A549 (cell line): ENCODE results near the gene MAL. TPM values are rescaled to one million over a fixed set of nuclear protein-coding genes. Genes with fewer than 3 reads are reported as not detected.

ENCODE experiments used
- ATAC-seq, 2 experiments: fragments of 200-7000 bp in 1 of 2; fragments of >200 bp in 1 of 2; cut with Nextera tagmentation in 1 of 2; cut with Tn5 transposase in 1 of 2; 3 replicates each; pipeline versions ENCODE4 v1.8.0 to v1.9.1; 2018 to 2020; ENCODE audit warnings: mild to moderate bottlenecking in 1 of 2, moderate library complexity in 1 of 2
- CTCF ChIA-PET: fragments of 300-600 bp; sonication (Branson Sonifier 250); formaldehyde crosslinking; extraction: SDS; loops from one replicate; lab custom pipeline; 2021; ENCODE audit warnings: antibody characterized with exemption, inconsistent platforms; lab: Yijun Ruan, JAX
- POLR2A ChIA-PET: fragments of 350-600 bp; formaldehyde crosslinking; extraction: SDS; loops from one replicate; lab custom pipeline; 2021; ENCODE audit warnings: antibody characterized with exemption, inconsistent platforms; lab: Yijun Ruan, JAX
- DNase-seq, 2 experiments: peaks; one replicate each; pipeline versions ENCODE4 v3.0.0 to v3.0.0-alpha.2; 2011 to 2016; ENCODE audit warnings: low read depth in 1 of 2, low spot score in 1 of 2
- FAIRE-seq: peaks from 2 replicates; lab custom pipeline; 2011; peaks lifted over from hg19 to GRCh38; lab: Jason Lieb, UNC
- H3K27ac ChIP-seq, 2 experiments: fragments of >200 bp; sonication (Bioruptor Twin); formaldehyde crosslinking; 3 replicates each; pipeline ENCODE4 v1.5.1; 2016 to 2017
- H3K4me1 ChIP-seq: fragments of >200 bp; sonication (Bioruptor Twin); formaldehyde crosslinking; 3 replicates; pipeline ENCODE4 v1.6.1; 2016
- H3K4me2 ChIP-seq: fragments of >200 bp; sonication (Bioruptor Twin); formaldehyde crosslinking; 3 replicates; pipeline ENCODE4 v1.6.1; 2016
- H3K4me3 ChIP-seq: fragments of >200 bp; sonication (Bioruptor Twin); formaldehyde crosslinking; 3 replicates; pipeline ENCODE4 v1.5.1; 2016
- H3K9me3 ChIP-seq: fragments of >200 bp; sonication (Bioruptor Twin); formaldehyde crosslinking; 3 replicates; pipeline ENCODE4 v1.6.1; 2016
- BHLHE40 ChIP-seq: IDR thresholded peaks from 2 replicates; pipeline ENCODE4 v1.6.1; 2012; ENCODE audit warnings: low read depth, low read length, inconsistent platforms
- CBX2 ChIP-seq: fragments of 200-600 bp; sonication (generic); IDR thresholded peaks from 2 replicates; pipeline ENCODE4 v1.6.1; 2016; ENCODE audit warnings: low read depth, mild to moderate bottlenecking, borderline replicate concordance
- CBX8 ChIP-seq: fragments of 200-600 bp; sonication (generic); IDR thresholded peaks from 2 replicates; pipeline ENCODE4 v1.6.1; 2016
- CHD2 ChIP-seq: fragments of 150-350 bp; IDR thresholded peaks from 2 replicates; pipeline ENCODE4 v1.6.1; 2014; ENCODE audit warnings: low read length; ENCODE audit not compliant: partially characterized antibody
- CHD4 ChIP-seq: fragments of 200-600 bp; sonication (generic); IDR thresholded peaks from 2 replicates; pipeline ENCODE4 v1.6.1; 2016; ENCODE audit warnings: antibody characterized with exemption, mild to moderate bottlenecking, borderline replicate concordance
- CTCF ChIP-seq: fragments of >200 bp; sonication (Bioruptor Twin); formaldehyde crosslinking; IDR thresholded peaks from 3 replicates; pipeline ENCODE4 v1.5.1; 2016
- EHF ChIP-seq: fragments of 250-450 bp; sonication (Bioruptor Pico); IDR thresholded peaks from 2 replicates; pipeline ENCODE4 v1.5.0; 2020; ENCODE audit warnings: mild to moderate bottlenecking
- EHMT2 ChIP-seq: fragments of 200-600 bp; sonication (generic); IDR thresholded peaks from 2 replicates; pipeline ENCODE4 v1.6.1; 2016; ENCODE audit warnings: antibody characterized with exemption, low read depth, mild to moderate bottlenecking, moderate library complexity
- EP300 ChIP-seq, 2 experiments: fragments of >200 bp; sonication (Bioruptor Twin); formaldehyde crosslinking; IDR thresholded peaks; 2 replicates in 1 of 2; 3 replicates in 1 of 2; pipeline ENCODE4 v1.6.1; 2016 to 2017
- FOSL2 ChIP-seq, 2 experiments: fragments of 450-650 bp in 1 of 2; fragments of >200 bp in 1 of 2; sonication (Bioruptor Twin) in 1 of 2; formaldehyde crosslinking; IDR thresholded peaks; 2 replicates each; pipeline versions ENCODE4 v1.5.0 to v1.6.1; 2016 to 2020; ENCODE audit warnings: mild to moderate bottlenecking in 1 of 2, moderate library complexity in 1 of 2
- HOXA7 ChIP-seq: fragments of 250-450 bp; sonication (Bioruptor Pico); IDR thresholded peaks from 2 replicates; pipeline ENCODE4 v1.5.0; 2020; ENCODE audit warnings: mild to moderate bottlenecking, moderate library complexity
- HOXB13 ChIP-seq: fragments of 250-450 bp; sonication (Bioruptor Pico); IDR thresholded peaks from 2 replicates; pipeline ENCODE4 v1.5.0; 2020; ENCODE audit warnings: low read depth, mild to moderate bottlenecking, moderate library complexity
- HOXB5 ChIP-seq: fragments of 250-450 bp; sonication (Bioruptor Pico); IDR thresholded peaks from 2 replicates; pipeline ENCODE4 v1.5.0; 2020; ENCODE audit warnings: mild to moderate bottlenecking, moderate library complexity
- MAFK ChIP-seq: fragments of 450-650 bp; IDR thresholded peaks from 2 replicates; pipeline ENCODE4 v1.6.1; 2014; ENCODE audit not compliant: partially characterized antibody
- MYC ChIP-seq: IDR thresholded peaks from 2 replicates; pipeline ENCODE4 v1.6.1; 2012; ENCODE audit warnings: mild to moderate bottlenecking, inconsistent platforms, low read length, improper control_type of control experiment, borderline replicate concordance
- NFE2L2 ChIP-seq: fragments of 150-350 bp; conservative IDR thresholded peaks from 2 replicates; pipeline ENCODE4 v1.6.1; 2014; ENCODE audit warnings: low read length
- NR3C1 ChIP-seq: fragments of >200 bp; sonication (Bioruptor Twin); formaldehyde crosslinking; IDR thresholded peaks from 3 replicates; pipeline ENCODE4 v1.6.1; 2017
- PBX3 ChIP-seq: IDR thresholded peaks from 2 replicates; pipeline ENCODE4 v1.6.1; 2012
- POLR2AphosphoS2 ChIP-seq: conservative IDR thresholded peaks from 2 replicates; pipeline ENCODE4 v1.6.1; 2012; ENCODE audit warnings: low read length, improper control_type of control experiment, inconsistent platforms
- RFX5 ChIP-seq: fragments of 450-650 bp; IDR thresholded peaks from 2 replicates; pipeline ENCODE4 v1.7.1; 2014; ENCODE audit warnings: antibody characterized with exemption, mild to moderate bottlenecking, moderate library complexity
- RNF2 ChIP-seq: fragments of 200-600 bp; sonication (generic); IDR thresholded peaks from 2 replicates; pipeline ENCODE4 v1.6.1; 2016; ENCODE audit warnings: low read depth, mild to moderate bottlenecking, antibody characterized with exemption, moderate library complexity, borderline replicate concordance
- SMC3 ChIP-seq: fragments of >200 bp; sonication (Bioruptor Twin); formaldehyde crosslinking; IDR thresholded peaks from 3 replicates; pipeline ENCODE4 v1.6.1; 2018; ENCODE audit warnings: inconsistent platforms
- WGBS: methylation state at CpG from one replicate; pipeline ENCODE4 v1.1.6; 2017; ENCODE audit errors: missing lambda C conversion rate; 5-methylcytosine and 5-hydroxymethylcytosine counted together
- polyA plus RNA-seq, 4 experiments: library from polyadenylated mRNA; depleted of rRNA in 3 of 4; stranded (reverse); fragments of >200 nt; fragmentation: RNase III in 1 of 4; extraction: RNeasy Plus Mini Kit Qiagen cat#74134 plus additional on column Dnase treatment in 1 of 4; gene quantifications; 2 replicates in 3 of 4; 3 replicates in 1 of 4; pipeline ENCODE4 v1.2.3, GENCODE V29; 2011 to 2017
- TF ChIP-seq, protein P1 (sequence below): fragments of >200 bp; sonication (Bioruptor Twin); formaldehyde crosslinking; IDR thresholded peaks from 3 replicates; pipeline ENCODE4 v1.6.1; 2016
- TF ChIP-seq, protein P2 (sequence below): fragments of 450-650 bp; IDR thresholded peaks from 2 replicates; pipeline ENCODE4 v1.6.1; 2014; ENCODE audit warnings: antibody characterized with exemption
- TF ChIP-seq, protein P3 (sequence below): fragments of >200 bp; sonication (Bioruptor Twin); formaldehyde crosslinking; IDR thresholded peaks from 2 replicates; pipeline ENCODE4 v1.6.1; 2016

The MAL gene
- polyA plus RNA-seq, 2 of the 4 experiments (the other 2 are of a cell fraction): not detected

DNA sequence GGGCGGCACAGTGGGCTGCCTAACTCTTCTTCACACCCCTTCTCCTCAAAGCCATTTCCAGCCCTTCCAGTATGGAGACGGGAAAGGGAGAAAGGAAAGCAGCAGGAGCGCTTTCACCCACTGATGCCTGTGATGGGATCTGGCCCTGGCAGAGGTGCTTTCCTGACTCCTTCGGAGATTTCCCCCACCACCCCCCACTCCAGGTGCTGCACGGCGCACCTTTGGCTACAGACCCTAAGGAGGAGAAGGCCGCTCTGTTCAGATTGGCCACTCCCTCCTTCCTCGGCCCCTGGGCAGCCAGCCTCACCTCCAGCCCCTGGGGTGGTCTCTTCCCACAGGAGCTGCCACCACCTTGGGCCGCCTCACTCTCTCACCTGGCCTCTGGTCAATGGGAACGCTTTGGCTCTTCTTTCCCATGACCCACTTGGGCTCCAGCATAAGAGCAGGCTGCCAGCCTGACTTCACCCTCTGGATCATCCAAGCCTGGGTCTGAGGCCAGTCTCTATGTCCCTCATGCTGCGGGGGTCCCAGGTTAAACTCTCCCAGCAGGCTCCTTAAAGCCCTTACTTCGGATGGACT lies 18.4 kb upstream of the MAL start:
- no peaks in the 10 kb centered on the region for H3K9me3 ChIP-seq
- FAIRE-seq: no peak
- TF ChIP-seq EHMT2: no peak
- TF ChIP-seq FOSL2 (IDR thresholded peaks at IDR 0.05): no peak
- no peak for TF ChIP-seq FOSL2 (CRISPR knock-in tag; IDR thresholded peaks at IDR 0.05)
- no peak for TF ChIP-seq CTCF
- TF ChIP-seq CHD2: no peak
- TF ChIP-seq EP300 (IDR thresholded peaks at IDR 0.05): no peak
- no peak for TF ChIP-seq CHD4
- TF ChIP-seq CBX2: no peak
- no peak for TF ChIP-seq POLR2AphosphoS2
- no peak for TF ChIP-seq PBX3
- TF ChIP-seq NR3C1: no peak
- no peaks in the 10 kb centered on the region for H3K4me1 ChIP-seq
- no peak overlapping the region for H3K4me3 ChIP-seq
- no peak for DNase-seq
- ChIA-PET CTCF (interaction anchor here (1.0 to 1.8 kb wide), 3 partner anchors 10 to 19 kb away, joined by 3 to 5 read pairs (median 4); no protein-coding TSS in a partner anchor), POLR2A (no interaction called here)
- WGBS: 64% methylated on average over 12 of the region's 12 CpGs
- H3K4me2 ChIP-seq: no peak overlapping the region
- no peak overlapping the region for H3K27ac ChIP-seq
- no peak for ATAC-seq

DNA sequence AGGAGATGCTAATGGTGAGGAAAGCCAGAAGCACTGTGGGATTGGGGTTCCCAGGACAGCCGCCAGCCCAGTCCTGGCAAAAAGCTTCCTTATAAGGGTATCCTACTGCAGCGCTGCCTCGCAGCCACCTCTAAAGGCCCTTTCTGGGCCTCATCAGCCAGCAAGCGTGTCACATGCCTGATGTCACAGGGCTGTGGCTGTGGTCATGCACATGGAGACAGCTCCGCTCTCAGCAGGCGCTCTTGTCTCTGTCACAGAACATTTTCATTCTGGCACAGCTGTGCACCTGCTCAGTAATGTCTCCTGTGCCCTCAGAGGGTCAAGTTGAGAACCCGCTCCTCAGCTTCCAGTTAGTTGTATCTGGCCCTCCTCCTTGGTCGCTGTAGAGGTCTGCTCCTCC lies 17.7 kb upstream of the MAL start:
- CTCF ChIA-PET: interaction anchor here (1.0 to 1.8 kb wide), 2 partner anchors 14 to 19 kb away, joined by 3 to 5 read pairs; no protein-coding TSS in a partner anchor
- Histone ChIP-seq H3K4me2 (no peak overlapping the region), H3K4me3 (no peak overlapping the region), H3K9me3 (no peaks in the 10 kb centered on the region), H3K4me1 (no peaks in the 10 kb centered on the region)
- no peak for FAIRE-seq
- no peak; a peak in 1 of 6 replicates for ATAC-seq
- WGBS: 80% methylated on average over 8 of the region's 8 CpGs
- DNase-seq: no peak
- no peak for TF ChIP-seq CBX8
- TF ChIP-seq NFE2L2: no peak
- TF ChIP-seq, all 56 proteins: peak for 0
- POLR2A ChIA-PET: no interaction called here
- H3K27ac ChIP-seq: no peak overlapping the region

- WGBS: 58% methylated on average over 2 of the region's 2 CpGs
- ChIA-PET CTCF (interaction anchor here (1.0 to 1.8 kb wide), 2 partner anchors 14 to 20 kb away, joined by 3 to 5 read pairs; no protein-coding TSS in a partner anchor), POLR2A (no interaction called here)
- H3K4me1 ChIP-seq: no peaks in the 10 kb centered on the region
- TF ChIP-seq, protein P1, sequence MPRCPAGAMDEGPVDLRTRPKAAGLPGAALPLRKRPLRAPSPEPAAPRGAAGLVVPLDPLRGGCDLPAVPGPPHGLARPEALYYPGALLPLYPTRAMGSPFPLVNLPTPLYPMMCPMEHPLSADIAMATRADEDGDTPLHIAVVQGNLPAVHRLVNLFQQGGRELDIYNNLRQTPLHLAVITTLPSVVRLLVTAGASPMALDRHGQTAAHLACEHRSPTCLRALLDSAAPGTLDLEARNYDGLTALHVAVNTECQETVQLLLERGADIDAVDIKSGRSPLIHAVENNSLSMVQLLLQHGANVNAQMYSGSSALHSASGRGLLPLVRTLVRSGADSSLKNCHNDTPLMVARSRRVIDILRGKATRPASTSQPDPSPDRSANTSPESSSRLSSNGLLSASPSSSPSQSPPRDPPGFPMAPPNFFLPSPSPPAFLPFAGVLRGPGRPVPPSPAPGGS: no peak
- no peak for TF ChIP-seq HOXA7 (CRISPR knock-in tag)
- TF ChIP-seq, protein P2, sequence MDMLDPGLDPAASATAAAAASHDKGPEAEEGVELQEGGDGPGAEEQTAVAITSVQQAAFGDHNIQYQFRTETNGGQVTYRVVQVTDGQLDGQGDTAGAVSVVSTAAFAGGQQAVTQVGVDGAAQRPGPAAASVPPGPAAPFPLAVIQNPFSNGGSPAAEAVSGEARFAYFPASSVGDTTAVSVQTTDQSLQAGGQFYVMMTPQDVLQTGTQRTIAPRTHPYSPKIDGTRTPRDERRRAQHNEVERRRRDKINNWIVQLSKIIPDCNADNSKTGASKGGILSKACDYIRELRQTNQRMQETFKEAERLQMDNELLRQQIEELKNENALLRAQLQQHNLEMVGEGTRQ: no peak
- TF ChIP-seq MAFK: no peak
- TF ChIP-seq FOSL2 (IDR thresholded peaks at IDR 0.05): no peak
- TF ChIP-seq FOSL2 (CRISPR knock-in tag; IDR thresholded peaks at IDR 0.05): no peak
- TF ChIP-seq HOXB13: no peak
- TF ChIP-seq, protein P3, sequence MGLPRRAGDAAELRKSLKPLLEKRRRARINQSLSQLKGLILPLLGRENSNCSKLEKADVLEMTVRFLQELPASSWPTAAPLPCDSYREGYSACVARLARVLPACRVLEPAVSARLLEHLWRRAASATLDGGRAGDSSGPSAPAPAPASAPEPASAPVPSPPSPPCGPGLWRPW: no peak
- no peak for TF ChIP-seq NR3C1
- TF ChIP-seq EHF (CRISPR knock-in tag): no peak
- TF ChIP-seq PBX3: no peak
- no peak for TF ChIP-seq RNF2
- no peak for TF ChIP-seq BHLHE40
- TF ChIP-seq HOXB5: no peak
- no peak for TF ChIP-seq CBX8
- TF ChIP-seq MYC: no peak
- TF ChIP-seq RFX5: no peak
- no peak for TF ChIP-seq SMC3
- TF ChIP-seq, all 56 proteins: peak for 0
- no peaks in the 10 kb centered on the region for H3K9me3 ChIP-seq
- DNase-seq (no peak), ATAC-seq (no peak), FAIRE-seq (no peak)
- H3K27ac ChIP-seq: no peak overlapping the region
- H3K4me3 ChIP-seq: no peak overlapping the region
- no peak overlapping the region for H3K4me2 ChIP-seq
Observed at GRCh38 chr2:95008306-95008705, 17.2 kb upstream of the MAL start.
